K562 (cell line): Measurements from ENCODE around the gene TMEM200B. TPM values are rescaled to one million over a fixed set of nuclear protein-coding genes. Genes with fewer than 3 reads are reported as not detected.

Experiments
- ARID4B ChIP-seq: sonication (generic); formaldehyde crosslinking; IDR thresholded peaks from 2 replicates; pipeline ENCODE4 v1.8.0; 2022; ENCODE audit warnings: mild to moderate bottlenecking, missing genetic modification reagents
- ATF6 ChIP-seq: sonication (generic); formaldehyde crosslinking; IDR thresholded peaks from 2 replicates; pipeline ENCODE4 v1.4.0; 2020; ENCODE audit warnings: mild to moderate bottlenecking, missing genetic modification reagents
- BRD9 ChIP-seq: fragments of 450-650 bp; IDR thresholded peaks from 2 replicates; pipeline ENCODE4 v1.6.1; 2018; ENCODE audit warnings: low read depth; ENCODE audit not compliant: partially characterized antibody
- CHD4 ChIP-seq: fragments of 200-600 bp; sonication (generic); IDR thresholded peaks from 3 replicates; pipeline ENCODE4 v1.6.1; 2012; ENCODE audit warnings: low read depth, mild to moderate bottlenecking, mixed read lengths, low read length, inconsistent platforms; ENCODE audit not compliant: insufficient read depth, insufficient replicate concordance, poor library complexity, severe bottlenecking
- GABPB2 ChIP-seq: fragments of 250-450 bp; sonication (Bioruptor Pico); conservative IDR thresholded peaks from 2 replicates; pipeline ENCODE4 v1.5.1; 2021; ENCODE audit warnings: mild to moderate bottlenecking
- GATAD2B ChIP-seq: fragments of 450-650 bp; IDR thresholded peaks from 2 replicates; pipeline ENCODE4 v1.6.1; 2017; ENCODE audit warnings: mild to moderate bottlenecking, borderline replicate concordance
- GTF2A2 ChIP-seq: IDR thresholded peaks from 2 replicates; pipeline ENCODE4 v1.6.1; 2016; ENCODE audit warnings: mild to moderate bottlenecking, missing genetic modification characterization, missing compliant biosample characterization
- KDM2B ChIP-seq: fragments of 250-450 bp; sonication (Bioruptor Pico); IDR thresholded peaks from 2 replicates; pipeline ENCODE4 v1.8.0; 2021; ENCODE audit warnings: mild to moderate bottlenecking, moderate library complexity
- LARP7 ChIP-seq: fragments of 450-650 bp; IDR thresholded peaks from 2 replicates; pipeline ENCODE4 v1.6.1; 2016
- MAX ChIP-seq: sonication (generic); formaldehyde crosslinking; IDR thresholded peaks from 2 replicates; pipeline ENCODE4 v1.9.0; 2022; ENCODE audit warnings: mild to moderate bottlenecking, missing genetic modification reagents
- NCOR1 ChIP-seq: fragments of 450-650 bp; IDR thresholded peaks from 2 replicates; pipeline ENCODE4 v1.6.1; 2016; ENCODE audit warnings: mild to moderate bottlenecking, moderate library complexity
- PURB ChIP-seq: sonication (generic); formaldehyde crosslinking; IDR thresholded peaks from 2 replicates; pipeline ENCODE4 v1.9.0; 2021; ENCODE audit warnings: low read depth, mild to moderate bottlenecking, missing genetic modification reagents
- RBM25 ChIP-seq: fragments of 200-400 bp; formaldehyde crosslinking; IDR thresholded peaks from 2 replicates; pipeline ENCODE4 v1.6.1; 2018; ENCODE audit warnings: low read length, low read depth, moderate library complexity; ENCODE audit not compliant: severe bottlenecking
- RFX7 ChIP-seq: fragments of 250-450 bp; sonication (Bioruptor Pico); IDR thresholded peaks from 2 replicates; pipeline ENCODE4 v1.5.1; 2021; ENCODE audit warnings: mild to moderate bottlenecking
- SRSF7 ChIP-seq: fragments of 200-400 bp; formaldehyde crosslinking; optimal IDR thresholded peaks from 2 replicates; pipeline ENCODE3; 2017; ENCODE audit warnings: mild to moderate bottlenecking, low read depth, low read length
- U2AF1 ChIP-seq: fragments of 200-400 bp; formaldehyde crosslinking; optimal IDR thresholded peaks from 2 replicates; pipeline ENCODE3; 2017; ENCODE audit warnings: mild to moderate bottlenecking, low read depth, low read length, moderate library complexity
- ZC3H11A ChIP-seq: IDR thresholded peaks from 2 replicates; pipeline ENCODE4 v1.6.1; 2012; ENCODE audit warnings: low read depth, low read length, improper control_type of control experiment
- ZNF12 ChIP-seq: sonication (generic); formaldehyde crosslinking; IDR thresholded peaks from 2 replicates; pipeline ENCODE4 v1.4.0; 2020; ENCODE audit warnings: mild to moderate bottlenecking, missing genetic modification reagents
- ZNF23 ChIP-seq: fragments of 250-450 bp; sonication (Bioruptor Pico); IDR thresholded peaks from 2 replicates; pipeline ENCODE4 v1.4.0; 2020; ENCODE audit warnings: mild to moderate bottlenecking
- ZNF280A ChIP-seq: fragments of 450-650 bp; IDR thresholded peaks from 2 replicates; pipeline ENCODE4 v1.6.1; 2018; ENCODE audit warnings: mild to moderate bottlenecking, low read depth; ENCODE audit not compliant: partially characterized antibody
- polyA plus RNA-seq, 8 experiments: library from polyadenylated mRNA; depleted of rRNA in 4 of 8; stranded (reverse) in 5 of 8; unstranded in 3 of 8; fragments of >200 nt; fragmentation: Nextera tagmentation in 2 of 8; fragmentation: Illumina TruSeq in 1 of 8; extraction: Ambion mirVana in 2 of 8; extraction: Trizol in 1 of 8; gene quantifications; 2 replicates each; pipeline versions ENCODE4 v1.2.1 to v1.2.3, GENCODE V29; 2011 to 2014; ENCODE audit warnings: inconsistent platforms in 1 of 8, missing spikeins in 1 of 8
- total RNA-seq, 7 experiments: library from RNA; depleted of rRNA in 6 of 7; stranded (reverse); fragments of >200 nt in 6 of 7; fragmentation: Illumina TruSeq in 2 of 7; extraction: Trizol in 2 of 7; gene quantifications; 2 replicates each; pipeline versions ENCODE4 v1.2.1 to v1.2.3, GENCODE V29; 2011 to 2021; ENCODE audit warnings: low replicate concordance in 1 of 7

The TMEM200B gene
- total and polyA plus RNA-seq, 9 of the 15 experiments (the other 6 are each of a cell fraction or from before 2014, with no cell fraction given), result 0.04 to 0.35 (median 0.10) TPM; not detected in 1

GRCh38 chr1:29124366-29125236, 898 bp upstream of the TMEM200B start (continued):
- no peak for TF ChIP-seq ZNF280A
- TF ChIP-seq BRD9, result no peak
- TF ChIP-seq GABPB2 (CRISPR knock-in tag), result no peak
- no peak for TF ChIP-seq NCOR1
- no peak for TF ChIP-seq ZC3H11A
- no peak for TF ChIP-seq SRSF7
- TF ChIP-seq CHD4, result no peak
- TF ChIP-seq ARID4B (CRISPR knock-in tag), result no peak
- TF ChIP-seq MAX (CRISPR knock-in tag), result no peak
- TF ChIP-seq RBM25, result no peak
- TF ChIP-seq ZNF12 (CRISPR knock-in tag), result no peak
- no peak for TF ChIP-seq PURB (CRISPR knock-in tag)
- no peak for TF ChIP-seq ZNF23 (CRISPR knock-in tag)
- TF ChIP-seq KDM2B (CRISPR knock-in tag), result 0 out of 2 replicates have a peak, but pooled peaks have one; percentile 20
- TF ChIP-seq RFX7 (CRISPR knock-in tag), result no peak
- TF ChIP-seq U2AF1, result peak; percentile 55
- no peak; the same call in 1 of the 2 replicates for TF ChIP-seq ATF6 (CRISPR knock-in tag)
- TF ChIP-seq LARP7, result no peak
- no peak; the same call in 1 of the 2 replicates for TF ChIP-seq GATAD2B
- TF ChIP-seq GTF2A2 (tag), result no peak
